Measurements from ENCODE around the gene HAPLN3. TPM values are rescaled to one million over a fixed set of nuclear protein-coding genes. Genes with fewer than 3 reads are reported as not detected.
A peak's percentile ranks its signal among the peaks of the same experiment; 100 is the strongest.

Gene HAPLN3
- total and polyA plus RNA-seq, 8 donors: 0.61 to 33.9 (median 6.4) TPM; not detected in 1

DNA sequence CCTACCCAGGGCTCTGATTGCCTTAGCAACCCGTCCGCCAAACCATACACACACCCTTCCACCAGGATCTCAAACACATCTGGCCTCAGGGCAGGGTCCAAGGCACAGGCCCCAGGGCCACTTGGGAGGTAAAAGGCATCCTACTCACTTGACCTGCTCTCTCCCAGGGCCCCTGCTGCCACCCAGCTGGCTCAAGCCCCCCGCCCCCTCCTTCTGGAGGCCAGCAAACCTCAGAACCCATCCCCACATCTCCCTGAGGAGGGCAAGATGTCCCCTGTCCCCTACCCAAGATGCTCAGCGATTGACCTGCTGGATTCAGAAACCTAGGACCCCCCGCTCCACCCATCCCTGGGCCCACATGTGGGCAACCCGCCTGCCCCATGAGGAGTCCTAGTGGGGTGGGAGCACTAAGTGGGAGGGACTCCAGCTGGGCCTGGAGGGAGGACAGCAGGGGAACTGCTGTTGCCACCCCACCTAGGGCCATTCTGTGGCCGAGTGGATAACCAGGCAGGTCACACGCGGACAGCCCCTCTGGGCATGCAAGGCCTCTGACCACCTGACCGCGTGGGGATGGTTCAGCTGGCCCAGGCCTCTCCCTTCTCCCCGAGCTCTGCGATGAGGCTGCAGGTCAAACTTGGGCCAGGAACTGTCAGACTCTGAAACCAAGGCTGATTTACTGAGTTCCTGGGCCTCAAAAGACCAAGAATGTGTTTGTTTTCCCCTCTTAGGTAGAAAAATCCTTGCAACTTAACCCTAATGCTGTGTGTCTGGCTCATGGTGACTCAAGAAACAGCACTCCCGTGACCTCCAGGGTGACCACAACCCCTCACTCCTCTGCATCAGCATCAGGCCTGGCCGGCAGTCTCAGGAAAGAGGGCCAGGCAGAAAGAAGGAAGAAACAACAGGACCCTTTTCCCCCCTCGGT lies 13.6 kb upstream of the HAPLN3 start:
- Histone ChIP-seq H3K4me1 (peaks cover 14 to 68% (median 35%) of the 10 kb centered on the region in 4 donors), H3K27me3 (peaks cover 0 to under 1% (median 0%) of the 10 kb centered on the region in 3 donors), H3K4me3 (peak overlapping the region in 2 of 4 donors; percentile 2 to 82), H3K27ac (peak overlapping the region in 1 of 5 donors; percentile 48), H3K36me3 (peaks cover 4 to 52% (median 29%) of the 10 kb centered on the region in 4 donors), H3K9me3 (no peaks in the 10 kb centered on the region)
- WGBS, 5 donors: 81 to 91% (median 88%) methylated on average over 12 to 16 of the region's 16 CpGs
- no peak for TF ChIP-seq EP300 (IDR thresholded peaks at IDR 0.05)
- no peak for TF ChIP-seq POLR2AphosphoS5 (IDR thresholded peaks at IDR 0.05)
- no peak for TF ChIP-seq POLR2A (IDR thresholded peaks at IDR 0.05)
- TF ChIP-seq, protein P1, sequence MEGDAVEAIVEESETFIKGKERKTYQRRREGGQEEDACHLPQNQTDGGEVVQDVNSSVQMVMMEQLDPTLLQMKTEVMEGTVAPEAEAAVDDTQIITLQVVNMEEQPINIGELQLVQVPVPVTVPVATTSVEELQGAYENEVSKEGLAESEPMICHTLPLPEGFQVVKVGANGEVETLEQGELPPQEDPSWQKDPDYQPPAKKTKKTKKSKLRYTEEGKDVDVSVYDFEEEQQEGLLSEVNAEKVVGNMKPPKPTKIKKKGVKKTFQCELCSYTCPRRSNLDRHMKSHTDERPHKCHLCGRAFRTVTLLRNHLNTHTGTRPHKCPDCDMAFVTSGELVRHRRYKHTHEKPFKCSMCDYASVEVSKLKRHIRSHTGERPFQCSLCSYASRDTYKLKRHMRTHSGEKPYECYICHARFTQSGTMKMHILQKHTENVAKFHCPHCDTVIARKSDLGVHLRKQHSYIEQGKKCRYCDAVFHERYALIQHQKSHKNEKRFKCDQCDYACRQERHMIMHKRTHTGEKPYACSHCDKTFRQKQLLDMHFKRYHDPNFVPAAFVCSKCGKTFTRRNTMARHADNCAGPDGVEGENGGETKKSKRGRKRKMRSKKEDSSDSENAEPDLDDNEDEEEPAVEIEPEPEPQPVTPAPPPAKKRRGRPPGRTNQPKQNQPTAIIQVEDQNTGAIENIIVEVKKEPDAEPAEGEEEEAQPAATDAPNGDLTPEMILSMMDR (IDR thresholded peaks at IDR 0.05): no peak
- peak in 1 of 2 donors; percentile 36 for DNase-seq
- intact Hi-C loops (cut with DNase I; ENCODE audit: low total_unique reads): loop anchor here (10.0 kb wide), 1 partner anchor 276 kb away; no protein-coding TSS in a partner anchor

DNA sequence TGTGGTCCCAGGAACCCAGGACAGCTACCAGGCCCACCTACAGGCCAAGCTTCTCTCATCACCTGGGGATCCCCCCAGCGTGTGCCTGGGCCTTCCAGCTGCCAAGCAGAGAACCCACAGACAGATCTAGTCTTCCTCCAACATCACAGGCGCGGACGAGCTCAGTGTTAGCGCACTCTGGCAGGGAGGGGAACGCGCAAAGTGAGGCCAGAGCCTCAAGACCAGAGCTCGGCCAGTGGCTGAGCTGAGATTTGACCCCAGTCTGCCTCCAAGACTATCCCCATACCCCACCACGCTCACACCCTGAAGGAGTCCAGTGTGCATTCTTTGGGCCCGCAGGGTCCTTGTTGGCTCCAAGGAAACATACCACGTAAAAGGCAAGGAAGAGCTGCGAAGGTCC lies 12.8 kb upstream of the HAPLN3 start:
- no peak for TF ChIP-seq EP300 (IDR thresholded peaks at IDR 0.05)
- TF ChIP-seq, protein P1 (IDR thresholded peaks at IDR 0.05): no peak
- no peak for TF ChIP-seq POLR2AphosphoS5 (IDR thresholded peaks at IDR 0.05)
- TF ChIP-seq POLR2A (IDR thresholded peaks at IDR 0.05): no peak
- H3K27me3 ChIP-seq: no peaks in the 10 kb centered on the region
- peak overlapping the region in 1 of 5 donors; percentile 22 for H3K27ac ChIP-seq
- no peak overlapping the region for H3K4me3 ChIP-seq
- H3K9me3 ChIP-seq: no peaks in the 10 kb centered on the region
- no peak for DNase-seq
- intact Hi-C loops (cut with DNase I; ENCODE audit: low total_unique reads): loop anchor here (10.0 kb wide), 1 partner anchor 277 kb away; no protein-coding TSS in a partner anchor
- peaks cover 12 to 59% (median 38%) of the 10 kb centered on the region in 4 donors for H3K36me3 ChIP-seq
- peaks cover 9 to 61% (median 31%) of the 10 kb centered on the region in 4 donors for H3K4me1 ChIP-seq
- 84 to 96% (median 91%) methylated on average over 12 of the region's 12 CpGs for WGBS, 5 donors

- H3K9me3 ChIP-seq: no peaks in the 10 kb centered on the region
- no peak overlapping the region for H3K4me3 ChIP-seq
- H3K27me3 ChIP-seq: no peaks in the 10 kb centered on the region
- no peak for DNase-seq
- H3K4me1 ChIP-seq: peaks cover 4 to 54% (median 23%) of the 10 kb centered on the region in 4 donors
- no peak for TF ChIP-seq EP300 (IDR thresholded peaks at IDR 0.05)
- TF ChIP-seq, protein P1 (IDR thresholded peaks at IDR 0.05): no peak
- TF ChIP-seq POLR2A (IDR thresholded peaks at IDR 0.05): no peak
- no peak for TF ChIP-seq POLR2AphosphoS5 (IDR thresholded peaks at IDR 0.05)
- WGBS, 5 donors: 79 to 85% (median 82%) methylated on average over 14 of the region's 14 CpGs
- intact Hi-C loops (cut with DNase I; ENCODE audit: low total_unique reads): loop anchor here (10.0 kb wide), 1 partner anchor 278 kb away; no protein-coding TSS in a partner anchor
- H3K27ac ChIP-seq: no peak overlapping the region
- H3K36me3 ChIP-seq: peaks cover 14 to 69% (median 47%) of the 10 kb centered on the region in 4 donors
These were observed 11.8 kb upstream of the HAPLN3 start for GRCh38 chr15:88907111-88907510.

- H3K9me3 ChIP-seq: no peaks in the 10 kb centered on the region
- H3K4me3 ChIP-seq: no peak overlapping the region
- no peak for DNase-seq
- peaks cover 14 to 72% (median 52%) of the 10 kb centered on the region in 4 donors for H3K36me3 ChIP-seq
- peaks cover 4 to 48% (median 19%) of the 10 kb centered on the region in 4 donors for H3K4me1 ChIP-seq
- 96 to 99% (median 96%) methylated on average over 7 of the region's 7 CpGs for WGBS, 5 donors
- H3K27me3 ChIP-seq: no peaks in the 10 kb centered on the region
- intact Hi-C loops (cut with DNase I; ENCODE audit: low total_unique reads): loop anchor here (10.0 kb wide), 1 partner anchor 278 kb away; no protein-coding TSS in a partner anchor
- no peak for TF ChIP-seq POLR2AphosphoS5 (IDR thresholded peaks at IDR 0.05)
- no peak for TF ChIP-seq POLR2A (IDR thresholded peaks at IDR 0.05)
- no peak for TF ChIP-seq EP300 (IDR thresholded peaks at IDR 0.05)
- TF ChIP-seq, protein P1 (IDR thresholded peaks at IDR 0.05): no peak
- no peak overlapping the region for H3K27ac ChIP-seq
These were observed 11.2 kb upstream of the HAPLN3 start for GRCh38 chr15:88906551-88906950.
